GM19240 (cell line): ENCODE results near the gene KDM2A.
A peak's percentile ranks its signal among the peaks of the same experiment; 100 is the strongest.
"Not testable (repeated sequence)": the region's sequence is repeated elsewhere in the genome, so short reads cannot be mapped to it uniquely, and the experiment has no call there.

Experiments used
- DNase-seq: peaks from one replicate; pipeline ENCODE4 v3.0.0; 2011; ENCODE audit warnings: low spot score; ENCODE audit not compliant: insufficient read length

Gene KDM2A

DNA sequence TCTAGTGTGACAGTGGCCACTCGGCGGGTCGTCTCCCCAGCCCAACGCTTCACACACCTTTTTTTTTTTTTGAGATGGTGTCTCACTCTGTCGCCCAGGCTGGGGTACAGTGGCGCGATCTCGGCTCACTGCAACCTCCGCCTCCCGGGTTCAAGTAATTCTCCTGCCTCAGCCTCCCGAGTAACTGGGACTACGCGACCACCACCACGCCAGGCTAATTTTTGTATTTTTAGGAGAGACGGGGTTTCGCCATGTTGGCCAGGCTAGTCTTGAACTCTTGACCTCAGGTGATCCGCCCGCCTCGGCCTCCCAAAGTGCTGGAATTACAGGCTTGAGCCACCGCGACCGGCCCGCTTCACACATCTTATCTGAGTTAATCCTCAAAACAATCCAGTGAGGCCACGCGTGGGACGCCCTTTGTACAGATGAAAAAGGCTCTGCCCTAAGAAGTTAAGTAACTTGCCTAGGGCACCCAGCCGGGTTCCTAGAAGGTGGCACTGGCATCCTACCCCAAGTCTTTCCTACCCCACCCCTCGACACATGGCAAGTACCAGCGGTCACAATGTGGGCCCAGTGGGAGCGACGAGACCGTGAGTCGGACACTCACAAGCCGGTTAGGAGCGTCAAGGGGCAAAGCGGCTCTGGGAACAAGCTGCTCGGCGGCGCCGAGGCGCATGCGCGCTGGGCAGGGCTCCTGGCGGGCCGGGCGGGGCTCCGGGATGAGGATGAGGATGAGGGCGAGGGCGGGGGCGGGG, 142.0 kb downstream of the KDM2A start:
- DNase-seq: not testable (repeated sequence)

DNA sequence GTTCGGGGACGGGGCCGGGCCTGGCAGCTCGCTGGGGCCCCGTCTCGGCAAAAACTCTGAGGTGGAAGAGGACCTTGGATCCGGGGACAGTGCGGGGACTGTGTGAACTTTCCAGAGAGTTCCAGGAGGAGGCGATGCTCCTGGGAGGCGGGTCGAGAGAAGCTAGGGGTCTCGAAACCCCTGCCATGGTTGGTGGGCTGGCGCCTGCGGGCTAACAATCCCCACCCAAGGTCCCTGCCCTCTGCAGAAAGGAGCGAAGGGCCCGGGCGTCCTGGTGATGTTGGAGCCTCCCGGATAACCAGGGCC, 142.5 kb downstream of the KDM2A start:
- DNase-seq: no peak

DNA sequence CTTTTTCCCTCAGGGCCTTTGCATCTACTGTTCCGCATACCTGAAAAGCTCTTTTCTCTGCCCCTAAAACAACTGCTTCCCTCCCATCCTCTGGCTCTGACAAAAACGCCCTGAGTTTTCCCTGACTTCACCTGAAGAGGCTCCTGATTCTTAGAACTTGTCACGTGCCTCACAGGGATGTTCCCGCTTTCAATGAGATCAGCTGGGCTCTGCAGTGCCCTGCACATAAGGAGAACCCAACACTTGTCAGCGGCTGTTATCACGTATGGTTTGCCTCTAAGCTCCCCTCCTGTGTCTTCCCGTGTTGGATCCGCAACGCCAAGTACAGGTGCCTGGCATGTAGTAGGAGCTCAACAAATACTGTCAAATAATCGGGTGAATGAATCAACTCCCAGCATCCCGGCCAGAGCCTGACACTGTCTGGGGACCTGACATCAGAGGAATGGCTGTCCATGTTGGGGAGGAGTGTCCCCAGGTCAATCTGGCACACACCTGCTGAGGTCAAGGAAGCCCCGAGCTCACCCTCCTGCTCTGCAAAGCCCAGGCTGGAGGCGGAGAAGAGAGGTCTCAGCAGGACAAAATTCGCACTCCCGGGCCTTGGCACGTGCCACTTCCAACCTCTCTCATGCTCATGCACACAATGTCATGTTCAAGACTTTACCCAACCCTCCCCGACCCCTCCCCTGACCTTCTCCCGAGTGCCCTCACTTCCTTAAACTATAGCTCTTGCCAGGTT, 143.1 kb downstream of the KDM2A start:
- no peak for DNase-seq

DNA sequence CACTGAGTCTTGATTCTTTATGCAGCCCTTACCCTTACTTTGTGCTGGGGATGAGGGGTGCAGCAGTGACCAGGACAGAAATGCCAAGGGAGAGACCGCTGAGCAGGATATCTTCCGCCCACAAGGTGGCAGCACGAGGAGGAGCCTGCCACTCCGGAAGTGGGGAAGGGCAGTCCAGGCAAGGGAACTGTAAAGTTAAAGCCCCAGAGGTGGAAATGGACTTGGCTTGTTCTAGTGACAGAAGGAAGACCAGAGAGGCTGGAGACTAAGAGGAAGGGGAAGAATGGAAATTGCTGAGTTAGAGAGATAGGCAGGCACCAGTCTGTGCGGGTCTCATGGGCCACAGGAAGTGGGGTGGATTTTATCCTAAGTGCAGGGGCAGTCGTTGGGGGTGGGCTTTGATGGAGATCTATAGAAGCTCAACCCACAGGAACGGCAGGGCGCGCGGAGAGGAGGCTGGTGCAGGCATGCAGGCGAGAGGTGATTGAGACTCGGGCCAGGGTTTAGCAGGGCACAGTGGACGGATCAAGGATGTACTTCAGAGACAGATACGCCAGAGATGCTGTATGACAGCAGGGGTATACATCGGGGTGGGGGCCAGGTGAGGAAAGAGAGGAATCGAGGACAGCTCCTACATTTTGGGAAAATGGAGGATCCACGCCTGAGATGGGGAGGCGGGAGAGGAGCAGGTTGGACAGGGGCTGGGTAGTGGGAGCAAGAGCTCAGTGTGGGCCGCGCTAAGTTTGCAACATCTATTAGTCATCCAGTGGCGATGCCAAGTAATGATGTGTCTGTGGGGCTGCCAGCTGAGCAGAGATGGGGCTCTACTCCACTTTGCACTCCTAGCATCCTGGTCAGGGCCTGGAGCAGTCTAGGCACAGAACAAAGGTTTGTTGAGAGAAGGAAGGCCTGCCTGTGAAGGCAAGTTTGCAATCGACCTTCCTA, 143.9 kb downstream of the KDM2A start:
- DNase-seq: peak; percentile 95

DNA sequence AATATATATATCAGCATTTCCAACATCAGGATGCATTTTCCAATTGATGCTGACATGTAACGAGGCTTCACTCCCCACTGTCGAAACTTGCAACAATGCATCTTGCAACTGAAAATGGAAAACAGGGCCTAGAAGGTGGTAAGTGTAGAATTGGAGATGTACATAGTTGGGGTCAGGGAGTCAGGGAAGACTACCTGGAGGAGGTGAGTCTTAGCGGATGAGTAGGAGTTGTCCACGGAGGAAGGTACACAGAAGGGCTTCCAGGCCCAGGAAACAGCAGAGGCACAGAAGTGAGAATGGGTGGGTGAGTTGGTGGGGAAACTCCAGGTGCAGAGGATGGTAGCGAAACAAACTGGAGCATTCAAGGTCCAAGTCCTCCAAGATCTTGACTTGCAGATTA, 145.2 kb downstream of the KDM2A start:
- DNase-seq: no peak

DNA sequence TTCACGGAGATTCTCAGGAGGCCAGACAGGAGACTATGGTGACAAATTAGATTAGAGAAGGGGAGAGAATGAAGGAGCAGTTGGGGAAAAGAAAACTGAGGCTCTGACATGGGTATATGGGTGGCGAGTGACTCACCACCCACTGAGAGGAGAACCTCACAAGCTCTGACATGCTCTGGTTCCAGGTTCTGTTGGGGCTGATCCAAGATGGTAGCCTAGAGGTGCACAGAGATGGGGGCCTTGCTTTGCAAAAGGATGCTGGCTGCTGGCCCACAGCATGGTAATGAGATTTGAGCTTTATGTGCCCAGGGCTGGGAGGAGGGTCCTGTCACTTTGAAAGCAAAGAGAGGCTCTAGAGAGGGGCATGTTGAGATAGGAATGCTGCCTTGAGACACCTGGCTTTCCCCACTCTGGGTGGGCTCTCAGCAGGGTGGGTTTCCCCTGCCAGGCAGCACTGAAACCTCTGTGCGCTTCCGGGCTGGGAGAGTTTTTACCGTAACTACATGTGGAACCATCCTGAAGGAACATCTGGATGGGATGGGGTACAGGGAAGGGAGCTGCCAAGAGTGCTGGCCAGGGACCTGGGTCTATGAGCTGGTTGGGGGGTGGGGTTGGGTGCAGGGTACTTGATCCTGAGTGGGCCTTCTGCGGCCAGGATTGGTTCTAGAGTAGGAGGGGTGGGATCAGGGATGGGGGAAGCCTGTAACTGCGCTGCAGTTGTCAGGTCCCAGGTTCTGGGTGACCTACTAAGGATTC, 146.0 kb downstream of the KDM2A start:
- no peak for DNase-seq

DNA sequence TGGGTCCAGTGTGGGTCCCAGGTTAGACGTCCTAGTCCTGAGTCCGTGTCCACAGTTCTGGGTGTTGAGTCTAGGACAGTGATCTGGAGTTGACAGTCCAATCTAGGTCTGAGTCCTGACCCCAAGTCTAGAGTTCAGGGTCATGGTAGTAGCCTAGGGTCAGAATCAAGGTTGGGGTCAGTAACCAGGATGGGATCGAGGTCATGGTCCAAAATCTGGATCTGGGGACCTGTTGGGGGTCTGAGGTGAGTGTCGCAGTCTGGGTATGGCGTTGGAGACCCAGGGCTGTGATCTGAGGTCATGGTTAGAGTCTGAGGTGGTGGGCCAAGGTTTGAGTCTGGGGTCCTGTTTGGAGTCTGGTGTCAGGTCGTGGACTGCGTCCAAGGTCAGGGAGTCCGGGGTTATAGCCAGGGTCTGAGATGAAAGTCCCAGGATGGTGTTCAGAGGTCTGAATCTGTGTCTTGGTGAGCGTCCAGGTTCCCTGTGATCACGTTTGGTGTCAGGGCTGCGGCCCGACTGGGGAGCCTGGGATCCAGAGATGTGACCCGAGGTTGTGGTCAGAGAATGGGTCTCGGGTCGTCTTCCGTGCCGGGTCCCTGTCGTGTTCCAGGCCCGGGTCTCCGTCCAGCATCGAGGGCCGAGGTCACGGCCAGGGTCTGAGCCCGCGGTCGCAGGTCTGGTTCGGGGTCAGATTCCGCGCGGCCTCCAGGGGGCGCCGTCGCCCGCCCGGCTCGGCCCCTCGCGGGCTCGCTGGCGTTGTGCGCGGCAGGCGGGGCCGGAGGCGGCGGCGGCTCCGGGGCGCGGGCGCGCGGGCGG, 146.8 kb downstream of the KDM2A start:
- peak; percentile 79 for DNase-seq

DNA sequence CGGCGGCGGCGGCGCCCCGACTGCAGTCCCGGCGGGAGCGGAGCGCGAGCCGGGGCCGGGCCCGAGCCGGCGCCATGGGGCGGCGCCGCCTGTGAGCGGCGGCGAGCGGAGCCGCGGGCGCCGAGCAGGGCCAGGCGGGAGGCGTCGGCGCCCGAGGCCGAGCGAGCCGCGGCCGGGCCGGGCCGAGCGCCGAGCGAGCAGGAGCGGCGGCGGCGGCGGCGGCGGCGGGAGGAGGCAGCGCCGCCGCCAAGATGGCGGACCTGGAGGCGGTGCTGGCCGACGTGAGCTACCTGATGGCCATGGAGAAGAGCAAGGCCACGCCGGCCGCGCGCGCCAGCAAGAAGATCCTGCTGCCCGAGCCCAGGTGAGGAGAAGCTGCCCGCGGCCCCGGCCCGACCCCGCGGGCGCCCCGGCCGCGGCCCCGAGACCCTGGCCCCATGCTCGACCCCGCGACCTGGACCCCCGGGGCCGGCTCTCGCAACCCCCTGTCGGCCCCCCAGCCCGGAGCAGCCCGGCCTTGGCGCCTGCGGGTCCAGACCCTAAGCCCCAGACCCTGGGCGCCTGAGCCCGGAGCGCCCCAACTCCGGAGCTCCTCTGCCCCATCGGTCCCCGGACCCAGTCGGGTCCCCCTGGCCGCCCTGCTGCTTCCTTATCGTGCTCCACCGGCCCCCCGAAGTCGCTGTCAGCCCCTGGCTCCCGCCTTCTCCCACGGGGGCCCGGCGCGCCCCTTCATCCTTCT, 147.6 kb downstream of the KDM2A start, which contains the start of gene GRK2:
Gene GRK2 (plus strand): TSS at position 25 of the 739 bp plus-strand sequence. CDS start 227 bp downstream, at position 252.
- DNase-seq: peak; percentile 48

DNA sequence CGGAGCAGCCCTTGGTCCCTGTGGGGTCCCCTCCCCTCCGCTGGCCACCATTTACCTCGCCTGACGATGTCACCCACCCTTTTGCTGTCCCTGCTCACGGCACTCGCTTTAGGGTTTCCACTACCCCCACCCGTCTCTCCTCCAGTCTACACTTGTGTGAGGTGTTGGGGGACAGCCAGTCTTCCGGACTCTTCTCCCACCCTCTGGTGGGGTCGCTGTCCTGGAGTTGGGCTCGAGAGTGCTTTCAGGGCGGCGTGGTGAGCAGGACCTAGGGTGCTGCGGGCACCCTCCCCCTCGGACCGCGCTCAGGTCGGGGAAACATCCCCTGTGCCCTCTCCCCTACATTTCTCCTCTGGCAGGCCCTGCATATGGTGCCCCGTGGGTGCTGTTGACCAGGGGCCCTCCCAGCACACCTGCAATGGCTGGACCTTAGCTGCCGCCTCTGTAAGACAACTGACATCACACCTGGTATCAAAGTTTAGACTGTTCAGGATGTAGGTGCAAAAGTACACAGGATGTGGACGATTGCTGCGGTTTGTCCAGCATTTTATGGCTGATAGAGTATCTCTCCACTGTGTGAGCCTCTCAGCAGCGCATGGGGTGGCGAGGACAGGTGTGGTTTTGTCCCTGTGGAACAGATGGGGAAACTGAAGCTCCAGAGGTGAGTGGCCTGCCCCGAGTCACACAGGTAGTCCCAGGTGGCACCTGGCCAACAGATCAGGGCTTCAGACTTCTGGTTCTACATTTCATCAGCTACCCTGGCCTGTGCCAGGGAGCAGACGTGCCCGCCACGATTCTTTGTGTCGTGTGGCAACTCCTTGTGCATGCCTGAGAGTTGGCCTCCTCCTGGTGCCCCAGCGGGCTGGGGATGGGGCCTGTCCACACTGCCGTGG, 148.4 kb downstream of the KDM2A start:
- DNase-seq: no peak

DNA sequence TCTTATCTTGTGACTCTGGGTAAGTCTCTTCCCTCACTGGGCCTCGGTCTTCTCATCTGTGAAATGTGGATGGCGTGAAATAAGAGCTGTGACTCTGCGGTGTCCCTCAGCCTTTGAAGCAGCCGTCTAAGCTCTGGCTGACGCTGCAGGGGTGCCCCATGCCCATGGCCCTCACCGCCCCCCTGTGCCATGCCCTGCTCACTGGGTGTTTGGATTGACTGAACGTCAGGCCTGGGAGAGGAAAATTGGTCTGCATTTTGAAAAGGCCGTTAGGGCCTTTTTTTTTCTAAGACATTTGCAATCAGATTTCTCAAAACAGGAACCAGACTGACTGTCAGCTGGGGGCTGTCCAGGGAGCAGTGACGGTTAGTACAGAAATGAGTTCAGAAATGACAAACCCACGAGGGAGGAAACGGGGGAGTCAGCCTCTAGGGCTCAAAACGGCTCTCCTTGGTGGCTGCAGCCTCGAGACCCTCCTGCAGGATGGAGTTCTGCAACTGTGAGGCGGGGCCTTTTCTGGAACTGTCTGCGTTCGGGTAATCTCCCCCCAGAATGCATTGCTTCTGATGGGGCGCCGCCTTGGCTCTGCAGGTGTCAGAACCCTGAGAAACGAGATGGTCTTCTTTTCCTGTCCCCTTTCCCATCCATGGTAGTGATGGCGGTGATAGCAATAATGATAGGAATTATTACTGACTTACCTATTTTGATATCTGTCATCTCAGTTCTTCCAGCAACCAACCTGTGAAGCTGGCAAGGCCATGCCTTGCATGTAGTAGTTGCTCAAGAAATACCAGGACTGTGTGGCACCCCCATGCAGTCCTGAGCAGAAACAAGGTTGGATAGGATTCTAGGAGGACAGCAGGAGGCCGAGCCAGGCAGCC, 149.3 kb downstream of the KDM2A start:
- DNase-seq: peak; percentile 76

DNA sequence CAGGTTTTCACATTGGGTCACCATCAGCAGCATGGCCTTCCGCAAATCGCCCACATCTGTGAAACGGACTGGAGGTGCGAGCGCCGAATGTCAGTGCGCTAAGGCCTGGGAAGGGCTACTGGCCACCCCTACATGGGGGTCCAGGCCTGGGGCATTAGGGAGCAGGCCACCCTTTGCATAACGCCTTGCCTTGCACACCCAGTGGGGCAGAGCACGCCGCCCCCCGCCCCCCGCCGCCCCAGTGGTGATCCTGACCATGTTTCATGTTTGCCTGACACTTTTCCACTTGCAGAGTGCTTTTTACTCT, 149.9 kb downstream of the KDM2A start:
- no peak for DNase-seq

DNA sequence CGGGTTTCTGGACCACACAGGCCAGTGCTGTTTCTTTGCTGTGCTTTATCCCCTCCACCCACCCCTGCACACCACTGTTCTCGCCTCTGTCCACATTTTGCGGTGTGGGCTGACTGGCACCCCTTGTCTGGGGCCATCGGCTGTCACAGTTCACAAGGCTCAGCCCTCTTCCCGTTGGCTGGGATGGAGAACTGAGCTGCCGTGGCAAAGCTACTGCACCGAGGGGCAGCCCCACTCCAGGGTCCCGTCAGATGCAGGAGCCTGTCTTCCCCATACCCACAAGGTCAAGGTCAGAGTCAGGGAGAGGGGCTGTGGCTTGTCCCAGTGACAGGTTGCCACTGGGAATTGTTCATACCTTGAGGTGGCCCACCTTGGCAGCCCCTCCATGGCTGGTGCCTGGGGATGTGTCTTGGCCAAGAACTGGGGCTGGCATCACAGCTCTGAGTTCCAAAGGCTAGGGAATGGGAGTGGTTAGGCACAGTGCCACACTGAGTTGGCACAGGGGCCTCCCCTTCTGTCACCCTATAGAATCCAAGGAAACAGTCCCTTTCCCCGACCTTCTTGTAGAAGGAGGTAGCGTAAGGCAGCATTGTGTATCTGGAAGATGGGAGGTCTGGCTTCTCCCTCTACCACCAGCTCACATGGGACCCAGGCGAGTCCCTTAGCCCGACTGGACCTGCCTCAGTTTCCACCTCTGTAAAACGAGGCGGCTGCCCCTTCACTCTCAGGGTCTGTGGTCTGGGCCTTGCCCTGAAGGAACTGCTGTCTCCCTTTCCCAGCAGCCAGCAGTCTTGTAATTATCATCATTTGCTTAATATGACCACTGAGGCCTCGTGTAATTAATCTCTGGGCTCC, 150.6 kb downstream of the KDM2A start:
- DNase-seq: no peak

DNA sequence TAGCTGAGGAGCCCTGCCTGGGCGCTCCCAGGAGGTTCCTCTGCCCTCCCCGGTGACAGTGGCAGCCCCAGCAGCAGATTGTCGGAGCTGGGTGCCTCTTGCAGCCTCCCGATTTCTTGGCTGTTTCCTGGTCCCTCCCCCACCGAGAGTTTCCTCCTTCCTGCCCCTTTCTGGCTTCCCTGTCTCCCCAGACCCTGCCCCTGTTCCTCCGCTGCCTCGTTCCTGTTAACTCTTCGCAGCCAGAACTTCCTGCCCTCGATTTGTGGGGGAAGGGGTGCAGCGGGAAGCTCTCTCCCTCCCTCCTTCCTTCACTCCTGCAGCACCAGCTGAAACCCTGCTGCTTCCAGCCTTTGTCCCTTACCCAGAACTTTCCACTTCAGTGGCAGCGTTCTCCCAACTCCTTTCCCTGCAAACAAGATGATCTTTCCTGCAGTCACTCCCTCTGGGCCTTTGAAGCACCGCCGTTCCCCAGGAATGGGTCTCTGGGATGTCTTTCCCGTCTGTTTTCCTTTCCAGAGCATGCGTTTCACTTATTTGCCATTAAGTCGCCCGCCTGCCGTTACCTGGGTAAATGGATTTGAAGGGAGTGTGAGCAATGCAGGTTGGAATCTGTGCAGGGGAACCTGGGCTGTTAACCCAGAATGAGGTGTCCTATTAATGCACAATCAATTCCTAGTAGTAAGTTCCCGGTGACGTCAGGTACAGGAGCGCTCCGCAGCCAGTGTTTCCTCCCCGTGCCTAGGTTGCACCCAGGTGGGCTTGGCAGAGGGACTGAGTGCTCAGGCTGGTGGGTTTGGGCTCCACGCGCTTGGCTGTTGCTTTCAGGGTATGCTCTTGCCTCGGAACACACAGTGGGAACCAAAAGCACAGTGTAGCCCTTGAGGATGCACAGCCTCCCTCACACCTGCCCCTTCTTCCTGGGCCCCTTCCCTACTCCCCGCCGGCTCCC, 151.5 kb downstream of the KDM2A start:
- DNase-seq: no peak

DNA sequence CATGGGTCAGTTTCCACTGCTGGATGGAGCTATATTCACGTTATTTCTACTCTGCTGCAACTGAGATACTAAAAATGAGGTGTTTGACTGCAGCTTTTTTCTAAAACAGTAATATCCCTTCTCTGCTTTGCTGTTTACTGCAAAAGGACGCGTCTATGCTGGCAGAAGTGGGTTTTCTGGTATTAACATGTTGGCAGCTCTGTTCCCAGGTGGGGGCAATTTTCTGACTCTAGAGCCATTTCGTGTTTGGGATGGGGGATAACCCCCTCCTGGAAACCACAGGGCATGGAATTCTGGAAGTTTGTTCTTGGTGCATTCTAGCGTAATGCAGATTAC, 152.1 kb downstream of the KDM2A start:
- no peak for DNase-seq

DNA sequence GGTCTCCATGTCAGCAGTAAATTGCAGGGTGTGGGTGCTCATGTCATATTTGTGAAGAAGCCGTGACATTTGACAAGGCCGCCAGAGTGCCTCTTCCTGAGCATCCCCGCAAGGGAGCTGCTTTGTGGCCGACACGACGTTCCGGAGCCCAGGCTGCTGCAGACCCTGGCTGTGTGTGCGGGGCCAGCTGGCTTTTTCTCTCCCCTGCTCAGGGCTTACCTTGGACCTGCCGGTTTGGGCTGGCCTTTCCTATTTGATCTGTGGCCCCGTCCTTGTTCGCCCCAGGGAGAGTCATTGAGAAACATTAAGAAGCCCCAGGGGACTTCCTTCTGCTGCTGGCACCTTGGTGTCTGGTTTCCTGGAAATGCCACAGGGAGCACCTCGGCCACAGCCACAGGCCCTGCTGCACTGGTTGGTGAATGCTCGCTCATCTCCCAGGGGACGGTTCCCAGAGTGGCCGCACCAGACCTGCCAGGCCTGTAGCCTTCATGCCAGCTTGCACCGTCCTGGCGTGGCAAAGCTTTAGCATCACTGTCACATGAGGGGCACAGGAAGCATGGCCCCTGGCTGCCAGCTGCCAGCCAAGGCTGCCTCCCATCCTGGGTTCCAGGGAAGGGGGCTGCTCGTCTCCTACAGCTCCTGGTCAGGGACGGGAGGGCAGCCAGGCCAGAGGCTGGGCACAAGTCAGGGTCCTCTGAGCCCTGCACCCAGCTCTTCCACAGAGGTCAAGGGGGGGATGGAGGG, 152.7 kb downstream of the KDM2A start:
- DNase-seq: no peak
